Measurements from ENCODE around the gene SEMA6D. TPM values are rescaled to one million over a fixed set of nuclear protein-coding genes. Genes with fewer than 3 reads are reported as not detected.

The SEMA6D gene
- total RNA-seq, 1 experiment from 2014 or later: 15.8 TPM

DNA sequence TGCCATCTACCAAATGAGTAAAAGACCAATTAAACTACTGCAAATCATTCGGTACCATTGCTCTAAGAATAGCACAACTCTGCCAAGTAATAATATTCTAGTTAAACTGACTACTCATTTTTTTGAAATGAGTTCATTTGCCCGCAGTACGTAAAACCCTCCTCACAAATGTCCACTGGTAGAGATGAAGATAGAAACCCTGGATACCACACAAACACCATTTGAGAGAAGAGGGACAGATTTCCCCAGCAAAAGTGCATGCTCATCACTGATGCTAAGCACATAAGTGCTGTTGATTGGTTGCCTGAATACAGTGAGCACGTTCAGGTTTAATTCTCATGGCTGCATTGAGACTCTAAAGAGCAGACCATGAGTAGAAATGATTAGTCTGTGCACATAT is 34.6 kb upstream of the SEMA6D start:
- Histone ChIP-seq H2BK12ac (ENCODE audit: insufficient read length, low read depth, low read length) (no peak overlapping the region), H3K14ac (ENCODE audit: insufficient read depth, low read length) (no peak overlapping the region), H2BK20ac (ENCODE audit: low read depth, low read length, poor library complexity, severe bottlenecking) (no peak overlapping the region), H2AFZ (ENCODE audit: low read length) (no peak overlapping the region), H3K27me3 (ENCODE audit: insufficient read depth, low read length) (no peaks in the 10 kb centered on the region), H3K4me1 (ENCODE audit: insufficient read depth, low read length) (no peaks in the 10 kb centered on the region), H3K9ac (ENCODE audit: extremely low read depth, insufficient read length, low read length) (no peak overlapping the region), H3K4ac (ENCODE audit: low read depth, low read length) (no peak overlapping the region), H3K27ac (ENCODE audit: insufficient read length, low read depth, low read length) (no peak overlapping the region), H3K56ac (ENCODE audit: insufficient read length, low read depth, low read length) (no peak overlapping the region), H2BK15ac (ENCODE audit: low read depth, low read length) (no peak overlapping the region), H4K91ac (ENCODE audit: insufficient read length, low read depth, low read length) (no peak overlapping the region), H2AK5ac (ENCODE audit: insufficient read length, low read length) (no peak overlapping the region), H3K23ac (ENCODE audit: insufficient read length, low read depth, low read length) (no peak overlapping the region), H3T11ph (ENCODE audit: low read length) (no peak overlapping the region), H4K5ac (ENCODE audit: insufficient read length, low read depth, low read length) (no peak overlapping the region), H3K79me1 (ENCODE audit: insufficient read depth, low read depth, low read length, poor library complexity, severe bottlenecking) (no peaks in the 10 kb centered on the region), H2BK120ac (ENCODE audit: low read depth, low read length, poor library complexity, severe bottlenecking) (no peak overlapping the region), H2BK5ac (ENCODE audit: insufficient read length, low read length) (no peak overlapping the region), H3K79me2 (ENCODE audit: insufficient read depth, low read length) (no peaks in the 10 kb centered on the region), H3K9me3 (ENCODE audit: control insufficient read depth, low read depth, low read length) (no peaks in the 10 kb centered on the region), H3K4me2 (ENCODE audit: insufficient read depth, insufficient read length, low read length) (no peak overlapping the region), H4K8ac (replicated peaks; ENCODE audit: insufficient read length, low read depth, low read length) (no peak overlapping the region), H3K23me2 (ENCODE audit: insufficient read length, low read depth, low read length, poor library complexity, severe bottlenecking) (no peaks in the 10 kb centered on the region), H3K18ac (ENCODE audit: insufficient read length, low read depth, low read length) (no peak overlapping the region), H4K20me1 (ENCODE audit: control insufficient read depth, insufficient read depth, insufficient read length) (no peaks in the 10 kb centered on the region)
- no CpG with 5 or more reads among the region's 4 CpGs for WGBS (ENCODE audit: extremely low coverage, insufficient read length, low lambda C conversion rate)
- TF ChIP-seq, protein P1, sequence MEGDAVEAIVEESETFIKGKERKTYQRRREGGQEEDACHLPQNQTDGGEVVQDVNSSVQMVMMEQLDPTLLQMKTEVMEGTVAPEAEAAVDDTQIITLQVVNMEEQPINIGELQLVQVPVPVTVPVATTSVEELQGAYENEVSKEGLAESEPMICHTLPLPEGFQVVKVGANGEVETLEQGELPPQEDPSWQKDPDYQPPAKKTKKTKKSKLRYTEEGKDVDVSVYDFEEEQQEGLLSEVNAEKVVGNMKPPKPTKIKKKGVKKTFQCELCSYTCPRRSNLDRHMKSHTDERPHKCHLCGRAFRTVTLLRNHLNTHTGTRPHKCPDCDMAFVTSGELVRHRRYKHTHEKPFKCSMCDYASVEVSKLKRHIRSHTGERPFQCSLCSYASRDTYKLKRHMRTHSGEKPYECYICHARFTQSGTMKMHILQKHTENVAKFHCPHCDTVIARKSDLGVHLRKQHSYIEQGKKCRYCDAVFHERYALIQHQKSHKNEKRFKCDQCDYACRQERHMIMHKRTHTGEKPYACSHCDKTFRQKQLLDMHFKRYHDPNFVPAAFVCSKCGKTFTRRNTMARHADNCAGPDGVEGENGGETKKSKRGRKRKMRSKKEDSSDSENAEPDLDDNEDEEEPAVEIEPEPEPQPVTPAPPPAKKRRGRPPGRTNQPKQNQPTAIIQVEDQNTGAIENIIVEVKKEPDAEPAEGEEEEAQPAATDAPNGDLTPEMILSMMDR (conservative IDR thresholded peaks at IDR 0.05): no peak
- no peaks in the 10 kb centered on the region; the same call in 1 of the 2 replicates for H3K27me3 Mint-ChIP-seq (ENCODE audit: low read depth)
- H3K36me3 Mint-ChIP-seq (ENCODE audit: insufficient read depth in 1 of 3, low read depth in 3 of 3): no peaks in the 10 kb centered on the region; a peak in 1 of 7 replicates
- H3K4me1 Mint-ChIP-seq: no peaks in the 10 kb centered on the region
- H3K4me3 Mint-ChIP-seq: no peak overlapping the region
- no peaks in the 10 kb centered on the region for H3K9me3 Mint-ChIP-seq
- DNase-seq: no peak
- H3K27ac Mint-ChIP-seq: no peak overlapping the region

All from H9 (cell line).